ENCODE data around the gene FOXK1.

The FOXK1 gene

DNA sequence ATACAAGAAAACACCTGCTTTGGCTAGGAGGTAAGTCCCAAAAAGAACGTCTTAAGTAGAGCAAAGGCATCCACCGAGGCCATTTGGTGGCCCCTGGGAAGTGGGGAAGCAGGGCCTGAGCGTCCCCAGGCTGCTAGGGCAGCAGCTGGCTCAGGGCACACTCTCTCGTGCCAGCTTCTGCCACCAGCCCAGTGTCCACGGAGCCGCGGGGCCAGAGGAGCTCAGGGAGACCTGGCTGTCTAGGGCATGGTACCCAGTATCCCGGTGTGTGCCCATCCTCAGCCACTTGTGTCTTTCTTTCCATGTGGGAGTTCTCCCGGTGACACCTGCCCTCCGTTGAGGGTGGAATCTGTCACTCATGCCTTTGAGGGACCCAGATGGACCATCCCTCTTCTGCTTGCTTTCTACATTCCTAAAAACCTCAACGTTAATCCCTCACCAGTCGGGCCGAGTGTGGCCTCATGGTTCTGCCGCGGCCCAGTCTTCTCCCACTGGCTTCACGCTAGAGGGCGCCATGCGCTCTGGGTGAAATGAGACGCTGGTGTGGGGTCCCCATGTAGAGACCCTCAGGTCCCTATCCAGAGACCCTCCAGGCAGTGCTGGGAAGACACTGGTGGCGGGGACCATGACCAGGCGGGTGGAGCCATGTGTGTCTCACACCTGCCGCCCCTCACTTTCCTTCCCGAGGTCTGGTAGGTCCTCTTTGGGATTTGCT, 83.8 kb downstream of the FOXK1 start:
- no peak for DNase-seq (ENCODE audit: low spot score)

DNA sequence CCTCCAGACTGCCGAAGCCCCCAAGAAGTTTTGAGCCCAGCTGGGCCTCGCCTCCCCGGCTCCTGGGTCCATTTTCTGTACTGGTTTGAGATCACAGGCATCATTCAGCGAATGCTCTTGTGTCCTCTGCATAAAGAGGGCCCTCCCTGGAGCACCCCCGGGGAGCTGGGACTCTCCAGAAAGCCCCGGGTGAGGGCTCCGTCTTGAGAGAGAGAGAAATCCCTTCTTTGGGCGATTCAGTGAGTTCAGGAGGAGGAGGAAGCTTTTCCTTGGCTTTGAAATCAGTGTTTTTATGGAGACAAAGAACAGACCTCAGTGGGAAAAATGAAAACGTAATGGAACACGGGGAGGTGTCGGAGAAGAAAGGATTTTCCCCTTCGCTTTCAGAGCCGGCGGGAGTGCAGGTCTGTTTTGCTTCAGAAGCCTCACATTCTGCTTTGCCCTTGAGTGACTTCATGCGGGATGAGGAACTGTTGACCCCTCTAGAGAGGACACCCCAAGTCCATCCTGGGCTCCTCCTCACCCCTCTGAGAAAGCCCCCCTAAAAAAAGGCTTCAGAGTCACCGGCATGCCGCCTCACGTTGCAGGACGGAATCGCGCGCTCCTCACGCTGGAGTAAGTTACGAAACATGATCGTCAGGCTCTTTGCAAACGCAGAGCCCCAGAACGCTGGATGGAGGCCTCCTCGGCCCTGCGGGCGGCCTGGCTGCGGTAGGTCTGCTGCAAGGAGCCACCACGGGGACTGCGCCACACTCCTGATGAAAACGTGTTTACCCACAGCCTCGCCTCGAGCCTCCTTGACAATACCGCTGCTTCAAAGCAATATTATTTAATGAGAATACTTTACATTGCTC, 84.8 kb downstream of the FOXK1 start:
- no peak for DNase-seq (ENCODE audit: low spot score)

DNA sequence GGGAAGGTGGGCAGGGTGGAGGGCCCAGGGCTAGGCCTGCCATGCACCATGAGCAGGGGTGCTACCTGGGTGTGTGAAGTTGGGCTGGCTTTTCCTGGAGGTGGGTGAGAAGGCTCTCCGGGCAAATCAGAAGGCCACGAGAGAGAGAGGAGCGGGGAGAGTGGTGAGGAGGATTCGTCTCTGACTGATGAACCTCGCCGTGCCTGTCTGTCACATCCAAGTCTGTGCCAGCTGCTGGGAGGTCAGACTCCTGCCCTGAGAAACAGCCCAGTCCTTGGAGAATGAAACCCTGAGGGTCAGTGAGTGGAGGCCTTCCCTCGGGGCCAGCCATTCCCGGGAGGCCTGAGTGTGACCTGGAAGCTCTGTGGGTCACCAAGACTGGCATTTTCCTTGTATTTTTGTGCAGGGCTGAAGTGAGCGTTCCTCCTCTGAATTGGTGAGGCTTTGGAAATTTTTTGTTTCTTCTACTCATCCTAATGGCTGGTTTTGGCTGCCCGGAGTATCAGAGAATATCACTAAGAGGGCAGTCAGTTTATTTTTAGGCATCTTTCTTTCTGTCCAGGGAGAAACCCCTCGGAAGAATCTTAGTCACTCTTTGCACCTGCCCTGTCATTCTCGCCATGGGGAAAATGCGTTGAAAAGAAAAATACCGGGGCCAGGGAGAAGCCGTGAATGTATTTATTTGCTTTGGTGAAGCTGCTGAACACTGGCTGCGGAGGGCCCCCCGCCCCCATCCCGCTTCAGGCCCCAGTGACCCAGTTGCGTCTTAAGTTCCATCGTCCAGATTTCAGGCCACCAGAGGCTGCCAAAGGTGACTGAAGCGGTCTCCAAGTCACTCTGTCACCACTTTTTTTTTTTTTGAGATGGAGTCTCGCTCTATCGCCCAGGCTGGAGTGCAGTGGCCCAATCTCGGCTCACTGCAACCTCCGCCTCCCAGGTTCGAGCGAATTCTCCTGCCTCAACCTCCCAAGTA, 86.8 kb downstream of the FOXK1 start:
- no peak for DNase-seq (ENCODE audit: low spot score)

DNA sequence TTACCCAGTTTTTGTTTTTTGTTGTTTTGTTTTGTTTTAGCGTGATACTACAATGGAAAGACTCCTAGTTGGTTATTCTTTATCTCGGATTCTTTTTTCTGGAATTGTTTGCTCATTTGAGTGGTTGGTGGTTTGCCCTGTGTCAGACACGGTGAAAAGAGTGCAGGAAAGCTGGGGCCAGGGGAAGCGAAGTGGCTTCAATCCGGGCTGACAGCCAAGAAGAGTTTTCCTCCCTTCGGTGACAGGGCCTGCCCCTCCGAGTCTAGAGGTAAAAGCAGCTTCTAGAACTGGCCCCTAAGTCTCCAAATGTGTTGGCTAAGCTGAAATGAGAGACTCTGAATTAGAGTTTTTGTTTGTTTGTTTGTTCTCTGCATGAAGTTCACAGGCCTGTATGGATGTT, 87.7 kb downstream of the FOXK1 start:
- DNase-seq (ENCODE audit: low spot score): no peak

DNA sequence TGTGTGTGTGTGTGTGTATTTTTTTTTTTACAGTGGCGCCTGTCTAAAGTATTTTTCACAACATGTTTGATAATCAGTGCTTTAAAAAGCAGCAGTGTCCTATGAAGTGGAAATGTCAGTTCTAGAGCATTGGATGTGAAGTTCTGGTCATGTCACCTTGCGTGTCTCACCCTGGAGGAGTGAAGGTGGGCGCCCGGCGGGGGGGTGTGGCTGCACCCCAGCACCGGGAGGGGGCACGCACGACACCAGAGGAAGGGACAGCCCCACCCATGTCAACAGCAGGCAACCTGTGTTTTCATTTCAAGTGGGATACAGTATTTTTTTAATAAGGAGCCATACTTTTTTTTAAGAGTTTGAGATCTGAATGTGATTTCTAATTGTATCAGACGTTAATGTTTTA, 88.8 kb downstream of the FOXK1 start:
- no peak for DNase-seq (ENCODE audit: low spot score)

DNA sequence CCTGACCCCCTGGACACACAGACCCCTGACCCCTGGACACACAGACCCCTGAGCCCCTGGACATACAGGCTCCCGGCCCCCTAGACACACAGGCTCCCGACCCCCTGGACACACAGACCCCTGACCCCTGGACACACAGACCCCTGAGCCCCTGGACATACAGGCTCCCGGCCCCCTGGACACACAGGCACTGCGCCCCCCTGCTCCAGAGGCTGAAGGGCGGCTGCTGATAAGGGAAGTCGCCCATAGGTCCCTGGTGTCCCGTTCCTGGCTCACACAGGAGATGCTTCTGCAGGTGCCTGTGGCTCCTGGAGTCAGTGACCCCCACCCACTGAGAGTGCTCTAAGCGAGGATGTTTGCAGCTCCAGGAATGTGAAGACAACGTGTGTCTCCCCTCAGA, 89.6 kb downstream of the FOXK1 start:
- no peak for DNase-seq (ENCODE audit: low spot score)

DNA sequence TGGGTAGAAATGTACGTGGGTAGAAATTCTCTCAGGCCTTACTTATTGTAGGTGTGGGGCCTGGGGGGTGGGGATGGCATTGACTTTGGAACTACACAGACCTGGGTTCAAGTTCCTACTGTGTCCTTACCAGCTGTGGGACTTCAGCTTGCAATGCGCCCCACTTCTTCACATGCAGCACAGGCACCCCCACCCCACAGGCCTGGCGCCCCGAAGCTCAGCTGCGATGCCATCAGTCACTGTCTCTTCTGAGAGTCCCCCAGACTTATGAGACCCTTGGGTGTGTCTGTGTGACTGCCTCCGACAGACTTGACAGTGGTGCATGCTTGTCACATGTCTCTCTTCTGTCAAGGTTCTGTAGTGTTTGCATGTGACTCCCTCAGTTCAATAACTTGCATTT, 90.2 kb downstream of the FOXK1 start:
- no peak for DNase-seq (ENCODE audit: low spot score)

DNA sequence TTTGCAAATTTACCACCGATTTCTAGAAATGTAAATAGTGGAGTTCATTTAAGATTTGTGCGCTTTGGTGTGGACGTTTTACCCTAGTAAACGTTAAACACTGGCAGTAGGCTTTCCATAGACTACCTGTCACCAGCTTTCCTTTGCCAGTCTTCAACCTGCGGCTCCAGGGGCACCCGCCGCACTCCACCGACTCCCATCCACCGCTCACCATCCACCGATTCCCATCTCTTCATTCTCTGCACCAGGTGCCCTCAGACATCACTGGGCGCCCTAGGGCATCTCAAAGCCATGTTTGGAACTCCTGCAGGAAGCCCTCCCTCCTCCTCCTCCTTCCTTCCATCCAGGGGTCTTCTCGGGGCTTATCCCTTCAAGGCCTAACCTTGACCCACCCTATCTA, 91.9 kb downstream of the FOXK1 start:
- DNase-seq (ENCODE audit: low spot score): no peak

DNA sequence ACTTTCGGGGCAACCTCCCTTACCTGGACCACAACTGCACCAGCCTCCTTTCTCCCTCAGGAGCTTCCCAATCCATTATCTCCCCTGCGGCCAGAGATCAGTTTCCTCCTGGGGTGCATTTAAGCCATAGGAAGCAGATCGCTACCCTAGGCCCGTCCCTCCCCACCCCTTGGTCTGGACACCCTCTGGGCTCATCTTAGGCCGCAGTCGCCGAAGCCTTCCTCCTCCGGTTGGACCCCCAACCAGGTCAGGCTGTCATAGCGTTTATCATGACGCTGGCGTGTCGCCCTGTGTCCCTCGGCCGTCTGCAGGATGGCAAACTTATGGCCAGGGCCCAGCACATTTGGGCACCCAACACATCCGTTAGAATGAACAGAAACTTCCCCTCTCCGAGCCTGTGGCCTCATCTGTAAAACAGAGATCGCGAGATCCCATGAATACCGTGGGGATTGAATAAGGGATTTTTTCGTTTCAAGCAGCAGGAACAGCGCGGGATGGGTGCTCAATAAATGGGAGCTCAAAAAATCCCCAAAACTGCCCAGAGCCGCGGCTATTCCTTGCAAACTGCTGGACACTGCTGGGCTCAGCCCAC, 92.7 kb downstream of the FOXK1 start:
- peak; percentile 48 for DNase-seq (ENCODE audit: low spot score)

DNA sequence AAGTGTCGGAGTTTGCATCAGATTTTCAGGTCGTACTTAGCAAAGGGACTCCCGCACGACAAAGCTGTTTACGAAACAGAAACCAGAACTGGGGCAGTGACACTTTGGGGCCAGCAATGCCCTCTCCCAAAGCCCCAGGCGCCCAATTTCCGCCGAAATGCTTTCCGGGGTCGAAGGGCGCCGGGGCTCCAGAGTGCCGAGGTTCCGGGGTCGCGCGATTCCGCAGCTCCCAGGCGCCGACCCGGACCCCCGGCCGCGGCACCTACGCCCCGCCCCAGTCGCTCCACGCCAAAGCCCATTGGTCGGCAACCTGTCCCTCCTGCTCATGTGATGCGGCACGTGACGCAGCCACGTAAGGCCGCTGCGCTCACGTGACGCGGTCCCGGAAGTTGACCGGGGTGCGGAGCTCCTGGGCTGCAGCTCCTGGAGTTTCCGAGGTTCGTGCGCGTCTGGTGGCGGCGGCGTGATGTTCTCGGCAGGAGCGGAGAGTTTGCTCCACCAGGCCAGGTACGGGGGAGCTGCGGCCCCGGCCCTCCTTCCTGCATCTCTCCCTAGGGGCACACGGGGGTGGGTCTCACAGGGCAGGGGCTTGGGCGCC, 93.3 kb downstream of the FOXK1 start, which contains the start of gene AP5Z1:
Gene AP5Z1, plus strand, starts transcription at position 374 of the 598 bp plus-strand sequence. Its CDS starts 93 bp downstream, at position 467.
- DNase-seq (ENCODE audit: low spot score): peak; percentile 96

DNA sequence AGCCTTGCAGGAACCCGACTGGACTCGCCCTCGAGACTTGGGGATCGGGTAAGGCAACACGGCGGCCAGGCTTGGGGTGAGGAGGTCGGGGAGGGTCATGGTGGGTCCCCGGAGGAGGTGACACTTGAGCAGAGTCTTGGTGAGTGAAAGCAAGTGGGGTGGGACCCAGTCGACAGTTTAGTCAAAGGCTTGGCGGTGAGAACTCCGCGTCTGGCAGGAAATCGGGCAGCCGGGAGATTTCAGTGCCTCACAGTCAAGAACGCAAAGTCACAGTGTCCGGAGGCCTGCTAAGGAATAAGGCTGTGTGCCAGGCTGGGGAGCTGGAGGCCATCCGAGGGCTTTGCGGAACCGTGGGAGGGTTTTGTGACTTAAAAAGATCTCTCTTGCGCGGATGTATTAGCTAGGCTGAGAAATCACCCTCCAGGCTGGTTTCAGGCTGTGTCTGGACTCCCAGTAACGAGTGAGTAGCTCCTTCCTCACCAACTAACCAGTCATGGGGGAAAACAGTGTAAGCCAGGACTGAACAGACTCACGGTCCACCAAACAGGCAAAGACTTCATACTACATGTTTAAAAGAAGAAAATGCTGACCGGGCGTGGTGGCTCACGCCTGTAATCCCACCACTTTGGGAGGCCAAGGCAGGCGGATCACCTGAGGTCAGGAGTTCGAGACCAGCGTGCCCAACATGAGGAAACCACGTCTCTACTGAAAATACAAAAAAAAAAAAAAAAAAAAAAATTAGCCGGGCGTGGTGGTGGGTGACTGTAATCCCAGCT, 93.9 kb downstream of the FOXK1 start:
- peak; percentile 60 for DNase-seq (ENCODE audit: low spot score)

DNA sequence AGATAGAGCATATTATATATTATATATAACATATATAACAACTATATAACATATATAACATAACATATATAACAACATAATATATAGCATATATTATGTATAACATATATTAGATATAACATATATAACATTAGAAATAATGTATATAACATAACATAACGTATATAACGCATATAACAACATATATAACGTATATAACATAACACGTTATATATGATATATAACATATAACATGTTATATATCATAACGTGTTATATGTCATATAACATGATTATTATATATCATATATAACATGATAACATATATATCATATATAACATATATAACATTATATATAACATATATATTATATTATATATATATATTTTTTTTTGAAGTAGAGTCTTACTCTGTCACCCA, 97.0 kb downstream of the FOXK1 start:
- DNase-seq (ENCODE audit: low spot score): no peak

DNA sequence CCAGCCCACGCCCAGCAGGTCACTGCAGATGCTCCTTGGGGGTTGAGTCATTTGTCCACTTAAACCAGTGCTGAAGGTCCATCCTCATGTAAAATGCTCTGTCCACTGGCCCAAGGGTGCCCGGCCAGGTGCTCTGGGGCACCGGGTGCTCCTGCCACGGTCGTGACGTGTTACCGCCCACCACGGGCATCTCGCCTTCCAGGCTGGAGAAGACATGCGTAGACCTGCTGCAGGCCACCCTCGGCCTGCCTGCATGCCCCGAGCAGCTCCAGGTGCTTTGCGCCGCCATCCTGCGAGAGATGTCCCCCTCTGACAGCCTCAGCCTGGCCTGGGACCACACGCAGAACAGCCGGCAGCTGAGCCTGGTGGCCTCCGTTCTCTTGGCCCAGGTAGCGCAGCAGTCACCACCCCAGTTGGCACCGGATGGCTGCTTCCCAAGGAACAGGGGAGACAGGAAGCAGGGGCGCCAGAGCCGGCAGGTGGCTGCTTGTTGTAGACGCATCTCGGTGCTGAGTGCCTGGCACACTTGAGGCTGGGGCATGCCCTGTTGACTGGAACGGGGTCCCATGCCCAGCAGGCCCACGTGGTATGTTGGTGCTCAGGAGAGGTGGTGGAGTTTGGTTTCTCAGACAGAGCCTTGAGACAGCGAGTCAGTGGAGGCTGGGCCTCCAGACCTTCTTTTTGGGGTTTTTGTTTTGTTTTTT, 99.4 kb downstream of the FOXK1 start:
- no peak for DNase-seq (ENCODE audit: low spot score)

DNA sequence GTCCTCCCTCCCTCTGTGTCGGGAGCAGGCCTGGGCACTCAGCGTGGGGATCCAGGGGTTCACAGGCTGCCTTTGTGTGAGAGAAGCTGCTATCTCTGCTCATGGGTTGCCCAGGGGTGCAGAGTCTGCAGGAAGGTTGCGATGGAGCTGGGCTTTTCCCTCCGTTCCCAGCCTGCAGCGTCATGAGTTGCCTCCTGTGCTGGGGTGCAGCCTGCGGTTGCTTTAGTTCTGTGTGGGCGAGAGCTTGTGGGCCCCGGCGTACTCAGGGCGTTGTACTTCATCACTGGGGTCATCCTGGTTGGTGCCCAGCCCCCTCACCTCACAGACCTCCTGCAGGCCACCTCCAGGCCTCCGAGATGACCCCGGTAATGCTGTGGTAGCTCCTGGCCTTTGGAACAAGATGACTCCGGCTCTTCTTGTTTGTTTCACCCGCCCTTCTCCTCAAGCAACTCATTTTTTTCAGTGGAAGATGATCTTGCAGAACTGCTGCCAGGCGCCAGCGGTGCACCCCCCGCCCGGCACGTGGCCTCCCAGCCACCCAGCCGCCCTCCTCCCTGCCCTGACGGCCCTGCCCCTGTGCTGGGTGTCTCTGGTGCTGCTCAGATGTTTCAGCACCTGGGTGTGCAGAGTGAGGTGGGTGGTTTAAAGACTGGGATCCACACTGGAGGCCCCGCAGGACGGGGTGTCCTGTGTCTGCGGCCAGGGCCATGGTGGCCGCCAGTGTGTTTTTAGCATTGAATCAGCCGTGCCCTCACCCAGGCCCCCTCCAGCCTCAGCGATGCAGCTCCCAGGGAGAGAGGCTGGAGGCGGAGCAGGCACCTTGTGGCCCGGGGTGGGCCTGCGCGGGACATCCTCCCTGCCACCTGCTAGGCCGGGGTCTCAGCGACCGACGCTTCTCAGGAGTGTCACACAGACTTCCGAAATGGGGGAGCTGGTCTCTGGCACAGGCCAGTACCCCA, 100.5 kb downstream of the FOXK1 start:
- DNase-seq (ENCODE audit: low spot score): no peak

DNA sequence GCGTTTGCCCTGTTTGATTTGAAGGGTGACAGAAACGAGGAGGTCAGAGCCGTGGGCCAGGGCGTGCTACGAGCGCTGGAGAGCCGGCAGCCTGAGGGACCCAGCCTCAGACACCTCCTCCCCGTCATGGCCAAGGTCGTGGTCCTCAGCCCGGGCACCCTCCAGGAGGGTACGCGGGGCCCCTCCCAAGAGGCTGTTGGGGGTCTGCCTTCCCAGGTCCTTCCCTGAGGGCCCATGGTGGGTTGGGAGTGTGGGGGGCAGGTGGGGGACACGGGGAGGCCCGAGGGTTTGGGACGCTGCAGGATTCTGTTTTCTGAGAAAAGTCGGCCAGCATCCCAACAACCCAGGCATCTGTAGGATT, 101.2 kb downstream of the FOXK1 start:
- no peak for DNase-seq (ENCODE audit: low spot score)

DNA sequence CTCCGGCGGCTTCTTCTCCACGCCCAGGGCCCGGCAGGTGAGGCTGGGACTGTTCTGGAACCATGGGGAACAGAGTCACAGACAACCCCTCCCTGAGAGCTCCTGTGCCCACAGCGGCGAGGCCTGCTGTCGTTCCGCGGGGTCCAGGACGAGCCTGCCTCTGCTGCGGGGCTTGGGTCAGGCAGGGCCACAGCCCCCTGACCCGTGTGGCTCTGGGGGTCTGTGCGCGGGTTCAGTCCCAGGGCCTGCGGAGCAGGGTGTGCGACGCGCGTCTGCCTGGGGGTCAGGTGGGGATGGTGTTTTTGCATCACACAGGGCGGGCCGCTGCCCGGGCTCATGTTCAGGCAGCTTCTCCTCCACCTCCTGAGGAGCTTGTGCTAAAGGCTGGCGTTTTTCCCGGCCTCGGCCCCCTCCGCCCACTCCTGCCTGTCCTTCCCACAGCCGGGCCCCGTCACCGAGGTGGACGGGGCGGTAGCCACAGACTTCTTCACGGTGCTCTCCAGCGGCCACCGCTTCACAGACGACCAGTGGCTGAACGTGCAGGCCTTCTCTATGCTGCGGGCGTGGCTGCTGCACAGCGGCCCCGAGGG, 101.8 kb downstream of the FOXK1 start:
- no peak for DNase-seq (ENCODE audit: low spot score)

DNA sequence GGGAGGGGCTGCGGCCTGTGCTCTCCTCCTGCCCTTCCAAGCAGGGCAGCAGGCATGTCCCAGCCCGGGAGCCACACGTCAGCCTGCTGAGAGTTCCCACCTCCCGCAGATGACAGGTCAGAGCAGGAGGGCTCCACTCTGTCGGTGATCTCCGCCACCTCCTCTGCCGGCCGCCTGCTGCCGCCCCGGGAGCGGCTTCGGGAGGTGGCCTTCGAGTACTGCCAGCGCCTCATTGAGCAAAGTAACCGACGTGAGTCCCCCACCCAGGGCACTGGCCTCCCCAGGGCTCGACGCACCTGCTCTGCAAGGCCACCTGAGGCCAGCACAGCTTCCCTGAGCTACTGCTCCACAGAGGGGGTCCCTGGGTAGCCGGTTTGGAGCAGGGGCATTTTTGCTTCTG, 102.7 kb downstream of the FOXK1 start:
- no peak for DNase-seq (ENCODE audit: low spot score)

DNA sequence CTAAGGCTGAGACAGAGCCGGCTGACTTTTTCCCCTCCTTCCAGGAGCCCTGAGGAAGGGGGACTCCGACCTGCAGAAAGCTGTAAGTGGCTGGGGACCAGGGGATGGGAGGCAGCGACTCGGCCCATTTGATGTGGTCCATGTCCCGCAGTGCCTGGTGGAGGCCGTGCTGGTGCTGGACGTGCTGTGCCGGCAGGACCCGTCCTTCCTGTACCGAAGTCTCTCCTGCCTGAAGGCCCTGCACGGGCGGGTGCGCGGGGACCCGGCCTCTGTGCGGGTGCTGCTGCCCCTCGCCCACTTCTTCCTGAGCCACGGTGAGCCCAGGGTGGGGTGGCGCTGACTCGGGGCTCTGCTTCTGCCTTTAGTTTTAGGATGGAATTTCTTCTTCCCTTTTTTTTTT, 103.3 kb downstream of the FOXK1 start:
- no peak for DNase-seq (ENCODE audit: low spot score)

DNA sequence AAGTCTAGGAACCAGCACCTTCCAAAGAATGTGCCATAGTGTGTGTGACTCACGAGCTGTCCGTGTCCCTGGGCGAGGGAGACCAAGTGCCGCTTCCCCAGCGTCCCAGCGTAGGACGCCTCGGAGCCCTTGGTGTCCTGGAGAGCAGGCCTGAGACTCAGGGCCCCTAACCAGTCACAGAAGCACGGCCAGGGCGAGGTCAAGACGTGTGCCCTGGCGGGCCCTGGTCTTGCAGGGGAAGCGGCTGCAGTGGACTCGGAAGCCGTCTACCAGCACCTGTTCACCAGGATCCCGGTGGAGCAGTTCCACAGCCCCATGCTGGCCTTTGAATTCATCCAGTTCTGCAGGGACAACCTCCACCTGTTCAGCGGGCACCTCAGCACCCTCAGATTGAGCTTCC, 103.9 kb downstream of the FOXK1 start:
- DNase-seq (ENCODE audit: low spot score): no peak

Measured in kidney capillary endothelial cell (primary cell).